Measurements from ENCODE around the gene HDAC1. TPM values are rescaled to one million over a fixed set of nuclear protein-coding genes. Genes with fewer than 3 reads are reported as not detected.

The HDAC1 gene
- 32.3 and 44.0 TPM in 2 replicates for total RNA-seq

DNA sequence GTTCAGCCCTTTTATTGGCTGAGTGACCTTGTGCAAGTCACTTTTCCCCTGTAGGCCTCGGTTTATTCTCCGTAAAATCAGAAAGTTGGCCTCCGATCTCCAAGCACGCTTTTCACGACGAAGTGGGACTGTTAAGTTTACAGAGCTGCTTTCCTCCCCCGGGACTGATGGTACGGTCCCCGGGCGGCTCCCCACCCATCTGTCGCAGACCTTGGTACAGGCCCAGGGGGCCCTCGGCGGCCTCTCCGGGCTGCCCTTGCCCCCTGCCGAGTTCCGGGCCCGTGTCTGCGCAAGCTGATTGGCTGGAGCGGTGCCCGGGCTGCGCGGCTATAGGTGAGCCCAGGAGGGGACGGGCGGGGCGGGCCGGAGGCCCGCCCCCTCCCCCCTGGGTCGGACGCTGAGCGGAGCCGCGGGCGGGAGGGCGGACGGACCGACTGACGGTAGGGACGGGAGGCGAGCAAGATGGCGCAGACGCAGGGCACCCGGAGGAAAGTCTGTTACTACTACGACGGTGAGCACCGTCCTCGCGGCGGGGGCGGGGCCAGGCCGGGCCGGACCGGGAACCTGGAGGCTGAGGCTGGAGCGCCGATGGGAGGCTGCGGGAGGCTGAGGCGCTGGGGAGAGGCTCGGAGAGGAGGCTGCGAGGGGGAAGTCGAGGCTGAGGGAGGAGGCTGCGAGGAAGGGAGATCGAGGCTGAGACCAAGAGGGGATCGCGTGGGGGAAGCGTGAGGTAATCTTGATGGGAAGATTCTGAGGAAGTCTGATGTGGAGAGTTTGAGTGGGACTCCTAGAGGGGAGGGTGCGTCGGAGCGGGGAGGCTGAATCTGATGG lies at the start of gene HDAC1:
Gene HDAC1 (plus strand): TSS at position 376 of the 831 bp plus-strand sequence. CDS start 87 bp downstream, at position 463.

DNA sequence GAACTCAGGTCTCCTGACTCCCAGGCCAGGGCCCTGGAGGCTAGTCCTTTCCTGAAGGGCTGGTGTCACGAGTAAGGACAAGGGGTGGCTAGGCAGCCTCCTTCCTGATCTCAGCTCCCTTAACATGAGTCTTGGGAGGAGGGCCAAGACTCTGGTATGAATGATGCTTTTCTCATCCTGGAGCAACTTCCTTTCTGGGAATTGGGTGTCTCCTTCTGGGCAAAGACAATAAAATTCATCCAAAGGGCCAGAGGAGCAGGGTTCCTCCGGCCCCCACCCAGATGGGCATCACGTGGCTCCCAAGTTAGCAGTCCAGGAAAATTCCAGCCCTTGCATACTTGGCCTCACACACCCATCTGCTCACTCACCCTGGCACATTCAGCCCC lies 45.0 kb upstream of the HDAC1 start, which contains the start of gene FAM167B:
Gene FAM167B (plus strand): TSS at position 335 of the 386 bp plus-strand sequence. CDS start 200 bp downstream, outside the sequence.

DNA sequence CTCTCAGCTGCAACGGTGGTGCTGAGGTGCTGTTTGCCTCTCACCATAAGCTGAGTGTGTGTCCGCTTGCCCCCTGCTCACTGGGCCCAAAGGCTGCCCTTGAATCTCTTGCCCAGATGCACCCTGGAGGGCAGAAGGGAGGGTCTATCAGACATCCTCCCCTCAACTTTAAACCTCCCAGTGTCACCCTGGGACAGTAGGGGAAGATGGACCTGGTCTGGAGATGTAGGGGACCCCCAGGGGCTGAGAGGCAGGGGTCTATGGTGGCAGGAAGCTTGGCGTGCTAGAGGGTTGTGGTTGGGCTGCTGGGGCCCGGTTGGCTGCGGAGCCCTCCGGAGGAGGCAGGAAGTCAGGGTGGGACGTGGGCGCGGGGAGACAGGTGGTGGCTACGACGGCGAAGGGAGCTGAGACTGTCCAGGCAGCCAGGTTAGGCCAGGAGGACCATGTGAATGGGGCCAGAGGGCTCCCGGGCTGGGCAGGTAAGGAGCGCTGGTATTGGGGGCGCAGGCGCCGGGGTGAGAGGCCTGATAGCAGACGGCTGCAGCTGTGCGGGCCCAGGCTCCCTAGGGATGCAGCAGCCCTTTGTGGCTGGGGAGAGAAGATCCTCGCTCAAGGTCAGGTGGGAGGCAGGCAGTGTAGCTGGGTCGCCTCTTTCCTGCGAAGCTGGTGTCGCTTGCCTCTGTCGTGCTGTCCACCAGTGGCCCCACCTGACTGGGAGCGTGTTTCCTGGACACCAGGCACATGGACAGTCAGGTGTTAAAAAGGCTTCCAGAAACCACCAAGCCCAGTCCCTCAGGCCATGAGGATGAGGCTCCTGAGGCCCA lies 40.8 kb upstream of the HDAC1 start, which contains the start of gene LCK:
Gene LCK (plus strand): TSS at position 373 of the 824 bp plus-strand sequence. CDS start 23,065 bp downstream, outside the sequence.

DNA sequence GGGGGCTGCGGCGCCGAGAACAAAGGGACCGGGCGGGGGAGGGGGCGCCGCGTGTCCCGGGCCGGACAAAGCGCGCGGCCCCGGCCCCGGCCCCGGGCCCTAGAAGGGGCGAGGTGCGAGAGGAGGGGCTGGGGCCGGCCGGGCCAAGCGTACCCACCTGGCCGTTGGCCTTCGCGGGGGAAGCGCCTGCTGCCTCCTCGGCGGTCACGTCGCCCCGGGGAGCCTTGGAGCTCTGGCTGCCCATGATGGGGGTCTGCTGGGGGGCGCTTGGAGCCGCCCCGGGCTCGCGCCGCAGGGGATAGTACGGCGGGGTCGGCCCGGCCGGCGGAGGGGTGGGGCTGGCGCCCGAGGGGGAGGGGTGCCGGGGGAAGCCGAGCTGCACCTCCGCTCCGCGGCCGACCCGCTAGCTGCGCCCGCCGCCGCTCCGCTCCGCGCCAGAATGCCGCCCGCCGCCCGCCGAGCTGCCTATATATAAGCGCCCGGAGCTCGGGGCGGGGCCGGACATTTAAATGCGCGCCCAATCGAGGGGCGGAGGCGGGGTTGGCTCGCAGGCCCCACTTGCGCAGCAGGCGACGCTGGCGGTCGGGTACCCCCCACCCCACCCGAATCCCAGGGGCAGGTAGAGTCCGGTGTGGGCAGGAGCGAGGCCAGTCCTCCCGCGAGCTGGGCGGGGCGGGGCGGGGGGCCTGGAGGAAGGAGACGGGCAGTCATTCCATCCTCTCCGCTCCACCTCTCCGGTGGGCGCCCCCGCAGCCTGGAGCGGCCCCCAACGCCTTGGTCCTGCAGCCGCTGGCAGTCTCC lies 44.1 kb downstream of the HDAC1 start, which contains the start of gene MARCKSL1:
Gene MARCKSL1 (minus strand): TSS at position 444 of the 801 bp plus-strand sequence. CDS start 200 bp downstream, at position 244.

DNA sequence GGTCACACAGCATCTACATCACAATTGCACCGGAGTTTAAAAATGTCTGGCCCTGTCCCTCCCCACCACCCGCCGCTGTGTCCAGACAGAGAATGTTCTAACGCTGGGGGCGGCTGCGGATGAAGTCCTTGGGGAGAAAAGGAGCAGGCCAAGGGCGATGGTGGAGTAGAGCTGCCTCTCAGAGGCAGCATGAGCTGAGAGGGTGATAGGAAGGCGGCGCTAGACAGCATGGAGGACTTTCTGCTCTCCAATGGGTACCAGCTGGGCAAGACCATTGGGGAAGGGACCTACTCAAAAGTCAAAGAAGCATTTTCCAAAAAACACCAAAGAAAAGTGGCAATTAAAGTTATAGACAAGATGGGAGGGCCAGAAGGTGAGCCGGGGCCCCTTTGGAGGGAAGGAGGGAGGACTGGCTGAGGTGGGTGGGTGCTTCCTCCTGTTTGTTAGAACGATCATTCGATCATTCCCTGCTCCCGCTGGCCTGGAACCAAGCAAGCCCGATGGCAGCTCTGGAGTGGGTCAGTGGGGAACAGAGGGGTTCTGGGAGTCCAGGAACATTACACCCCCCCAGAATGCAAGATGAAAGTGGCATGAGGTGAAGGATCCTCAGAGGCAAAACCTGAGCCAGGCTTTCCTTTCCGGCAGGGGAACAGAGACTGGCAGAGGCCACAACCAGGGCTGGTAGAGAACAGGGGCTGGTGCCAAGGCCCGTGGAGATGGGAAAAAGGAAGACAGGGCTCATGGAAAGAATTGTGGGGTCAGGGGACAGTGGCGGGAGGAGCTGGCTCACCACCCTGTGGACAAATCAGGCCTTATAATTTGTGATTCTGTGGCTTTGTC lies 70.8 kb downstream of the HDAC1 start, which contains the start of the genes FAM229A and TSSK3:
Gene FAM229A (minus strand): TSS at position 12 of the 840 bp plus-strand sequence. CDS start 394 bp downstream, outside the sequence.
Gene TSSK3 (plus strand): TSS at position 66 of the 840 bp plus-strand sequence. CDS start 163 bp downstream, at position 229.

Small RNA genes within 50 kb of the gene (small RNA-seq; reads per million reads assigned to genes)
- gene RF00017: not detected
- not detected for gene RF00019

Other genes starting within 250 kb of the HDAC1 start
- 7.3 and 10.2 TPM in 2 replicates for gene TMEM39B, start 219.1 kb upstream of the HDAC1 start, total RNA-seq
- 39.3 and 61.2 TPM in 2 replicates for gene KPNA6, start 184.0 kb upstream of the HDAC1 start, total RNA-seq
- 75.7 and 82.9 TPM in 2 replicates for gene TXLNA, start 112.4 kb upstream of the HDAC1 start, total RNA-seq
- gene CCDC28B, start 91.5 kb upstream of the HDAC1 start, total RNA-seq: 7.3 and 8.4 TPM in 2 replicates
- 1.1 and 2.0 TPM in 2 replicates for gene IQCC, start 86.4 kb upstream of the HDAC1 start, total RNA-seq
- not detected in 2 replicates for gene DCDC2B, start 83.0 kb upstream of the HDAC1 start, total RNA-seq
- gene TMEM234, start 69.7 kb upstream of the HDAC1 start, total RNA-seq: 16.5 and 17.2 TPM in 2 replicates
- 290 and 329 TPM in 2 replicates for gene EIF3I, start 69.7 kb upstream of the HDAC1 start, total RNA-seq
- 0.39 and 1.1 TPM in 2 replicates for gene FAM167B, start 44.9 kb upstream of the HDAC1 start, total RNA-seq
- gene LCK, start 40.8 kb upstream of the HDAC1 start, total RNA-seq: not detected in 2 replicates
- 1.6 and 2.6 TPM in 2 replicates for gene MARCKSL1, start 44.1 kb downstream of the HDAC1 start, total RNA-seq
- 1.4 and 1.8 TPM in 2 replicates for gene FAM229A, start 70.4 kb downstream of the HDAC1 start, total RNA-seq
- 1.1 and 1.2 TPM in 2 replicates for gene TSSK3, start 70.5 kb downstream of the HDAC1 start, total RNA-seq
- 38.3 and 38.9 TPM in 2 replicates for gene BSDC1, start 102.4 kb downstream of the HDAC1 start, total RNA-seq
- under 0.01 TPM in 1 of 2 replicates, not detected in the other for gene ZBTB8B, start 173.0 kb downstream of the HDAC1 start, total RNA-seq
- 4.3 and 4.8 TPM in 2 replicates for gene ZBTB8A, start 247.3 kb downstream of the HDAC1 start, total RNA-seq

Measured in subcutaneous preadipocyte (primary cell).